Cardiac fibroblast (primary cell): ENCODE data around the gene NFKB2.

Experiments used
- DNase-seq, 2 donors: peaks; one replicate each; pipeline versions ENCODE4 v3.0.0 to v3.0.0-alpha.2; 2010; ENCODE audit warnings: low read depth in 2 of 2
- H3K4me3 ChIP-seq, 2 donors: replicated peaks in 1 of 2; 1 replicate in 1 of 2; 2 replicates in 1 of 2; pipeline ENCODE4 v1.5.1; 2011; ENCODE audit warnings: low read depth in 2 of 2, low read length in 2 of 2, mild to moderate bottlenecking in 2 of 2, moderate library complexity in 1 of 2
- CTCF ChIP-seq: IDR thresholded peaks from one replicate; pipeline ENCODE4 v1.5.1; 2011; ENCODE audit warnings: low read depth, mild to moderate bottlenecking, low read length, inconsistent platforms

The NFKB2 gene

GRCh38 chr10:102422545-102423129, 27.1 kb downstream of the NFKB2 start:
- DNase-seq: peak; percentile 75 to 76
- TF ChIP-seq CTCF: peak; percentile 79

GRCh38 chr10:102423372-102423968, 28.0 kb downstream of the NFKB2 start:
- TF ChIP-seq CTCF: no peak
- DNase-seq: no peak
- no peak overlapping the region for H3K4me3 ChIP-seq

More at GRCh38 chr10:102422545-102423129, 27.1 kb downstream of the NFKB2 start:
- H3K4me3 ChIP-seq: peak overlapping the region; percentile 86 to 91

- H3K4me3 ChIP-seq: no peak overlapping the region
- no peak for DNase-seq
- no peak for TF ChIP-seq CTCF
These were observed 28.6 kb downstream of the NFKB2 start for GRCh38 chr10:102424145-102424544.

GRCh38 chr10:102424916-102425315, 29.4 kb downstream of the NFKB2 start:
- TF ChIP-seq CTCF: no peak
- no peak for DNase-seq

GRCh38 chr10:102425444-102425843, 29.9 kb downstream of the NFKB2 start:
- DNase-seq: no peak
- no peak for TF ChIP-seq CTCF
- no peak overlapping the region for H3K4me3 ChIP-seq

More at GRCh38 chr10:102424916-102425315, 29.4 kb downstream of the NFKB2 start:
- H3K4me3 ChIP-seq: no peak overlapping the region

- DNase-seq: no peak
- no peak overlapping the region for H3K4me3 ChIP-seq
- TF ChIP-seq CTCF: no peak
These were observed 31.3 kb downstream of the NFKB2 start for GRCh38 chr10:102426803-102427287.
